ENCODE data around the gene OR13C2.

Gene OR13C2

GRCh38 chr9:104555521-104555920 lies 49.9 kb downstream of the OR13C2 start:
- in situ Hi-C loops (cut with MboI; ENCODE audit: low sequenced_read_pairs) = no loop called here
